Testis (tissue), 3 donors: ENCODE data around the gene ESR2. TPM values are rescaled to one million over a fixed set of nuclear protein-coding genes. Genes with fewer than 3 reads are reported as not detected.

Experiments used
- DNase-seq: peaks from one replicate; pipeline ENCODE4 v3.0.0-alpha.2; 2019
- H3K27ac ChIP-seq, 2 donors: fragments of 200-600 bp; sonication (generic); one replicate each; pipeline ENCODE4 v1.5.1; 2019
- H3K27me3 ChIP-seq: fragments of 200-600 bp; sonication (generic); one replicate; pipeline ENCODE4 v1.5.1; 2019
- H3K36me3 ChIP-seq: fragments of 200-600 bp; sonication (generic); one replicate; pipeline ENCODE4 v1.5.1; 2017; ENCODE audit warnings: low read depth; ENCODE audit errors: missing control alignments
- H3K4me1 ChIP-seq: fragments of 200-600 bp; sonication (generic); one replicate; pipeline ENCODE4 v1.5.1; 2019
- H3K4me3 ChIP-seq, 2 donors: fragments of 200-600 bp; sonication (generic); one replicate each; pipeline ENCODE4 v1.5.1; 2017 to 2019
- H3K9me3 ChIP-seq: fragments of 200-600 bp; sonication (generic); one replicate; pipeline ENCODE4 v1.5.1; 2017
- CTCF ChIP-seq, 3 experiments: fragments of 450-650 bp in 2 of 3; fragments of 200-600 bp in 1 of 3; sonication (generic) in 1 of 3; IDR thresholded peaks; one replicate each; pipeline ENCODE4 v1.5.1; 2016 to 2019; ENCODE audit warnings: antibody characterized with exemption in 3 of 3, mild to moderate bottlenecking in 2 of 3, moderate library complexity in 1 of 3
- POLR2A ChIP-seq: fragments of 450-650 bp; IDR thresholded peaks from one replicate; pipeline ENCODE4 v1.6.1; 2017; ENCODE audit warnings: antibody characterized with exemption, mild to moderate bottlenecking, moderate library complexity
- WGBS, 2 donors: methylation state at CpG; one replicate each; pipeline ENCODE4 v1.1.5; 2018; 5-methylcytosine and 5-hydroxymethylcytosine counted together
- intact Hi-C: fragments of 100-400 bp; cut with DNase I; formaldehyde crosslinking; loops from one replicate; pipeline ENCODE4 v1.15.1; 2023; ENCODE audit warnings: low total_unique reads
- polyA plus RNA-seq: library from polyadenylated mRNA; stranded (reverse); fragments of 350-450 nt; fragmentation: Illumina TruSeq; extraction: RNeasy Lipid Tissue Mini Kit (QIAGEN cat#74804); gene quantifications from one replicate; pipeline ENCODE4 v1.2.3, GENCODE V29; 2014; ENCODE audit warnings: low read depth, low replicate concordance; ENCODE audit not compliant: insufficient read depth
- total RNA-seq, 2 donors: library from RNA; depleted of rRNA; stranded (reverse); fragments of >200 nt; gene quantifications; one replicate each; pipeline ENCODE4 v1.2.3, GENCODE V29; 2016

ESR2 gene
- total and polyA plus RNA-seq, 3 donors from 2014 or later: 17.2 to 33.3 (median 19.8) TPM

DNA sequence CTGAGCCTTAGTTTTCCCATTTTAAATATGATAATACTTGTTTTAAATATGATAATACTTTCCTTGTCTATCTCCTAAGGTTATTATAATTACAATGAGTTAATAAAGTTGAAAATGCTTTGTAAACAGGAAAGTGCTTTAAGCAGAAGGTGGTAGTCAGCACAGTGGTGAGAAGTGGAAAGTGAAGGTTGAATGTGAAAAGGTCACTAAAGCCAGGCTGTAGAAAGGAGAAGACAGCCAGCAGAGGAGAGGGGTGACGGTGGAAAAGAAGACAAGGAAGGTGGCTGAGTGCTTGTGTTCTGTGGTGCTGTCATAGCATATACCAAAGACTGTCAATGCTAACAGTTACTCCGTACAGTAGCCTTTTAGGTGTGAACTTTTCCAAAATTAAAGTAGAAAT lies 117.8 kb downstream of the ESR2 start:
- intact Hi-C loops: no loop called here
- no peaks in the 10 kb centered on the region for H3K36me3 ChIP-seq

DNA sequence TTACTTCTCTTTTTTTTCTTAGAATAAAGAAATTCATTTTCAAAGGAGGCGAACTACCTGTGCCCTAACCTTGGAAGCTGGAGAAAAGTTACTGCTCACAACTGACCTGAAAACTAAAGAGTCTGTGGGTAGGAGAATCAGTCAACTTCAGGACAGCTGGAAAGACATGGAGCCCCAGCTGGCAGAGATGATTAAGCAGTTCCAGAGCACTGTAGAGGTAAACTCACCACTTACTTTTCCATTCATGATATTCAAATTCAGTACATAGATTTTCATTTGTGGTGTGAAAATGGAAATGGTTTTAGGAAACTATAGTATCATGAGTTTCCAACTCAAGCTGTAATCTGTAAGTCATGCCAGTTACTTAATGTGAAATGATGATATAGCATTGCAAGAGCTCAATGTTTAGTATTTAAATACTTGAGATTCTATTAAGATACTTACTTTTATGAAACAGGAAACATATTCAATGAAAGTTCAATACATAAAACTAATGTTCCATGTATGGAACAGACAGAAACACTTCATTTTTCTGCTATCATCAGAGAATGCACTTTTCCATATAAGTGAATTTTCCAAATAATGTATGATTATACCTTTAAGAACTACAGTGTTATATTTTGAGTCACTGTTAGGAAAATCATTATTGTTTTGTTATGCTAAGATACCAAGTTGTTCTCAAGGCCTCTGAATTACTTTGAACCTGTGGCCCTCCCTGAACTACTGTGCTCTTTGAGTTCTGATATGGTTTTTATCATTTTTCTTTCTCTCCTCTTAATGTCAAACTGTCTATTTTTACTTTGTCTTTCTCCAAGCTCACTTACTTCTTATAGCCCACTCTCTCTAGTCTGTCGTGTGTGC lies 119.0 kb downstream of the ESR2 start:
- Histone ChIP-seq H3K36me3 (no peaks in the 10 kb centered on the region), H3K4me1 (no peaks in the 10 kb centered on the region), H3K9me3 (no peaks in the 10 kb centered on the region), H3K4me3 (no peak overlapping the region), H3K27me3 (no peaks in the 10 kb centered on the region), H3K27ac (peak overlapping the region in 1 of 2 donors; percentile 16)
- TF ChIP-seq POLR2A (no peak), CTCF (IDR thresholded peaks at IDR 0.05) (no peak)
- 79 to 87% methylated on average over 2 of the region's 2 CpGs for WGBS, 2 donors
- DNase-seq: no peak
- intact Hi-C loops: no loop called here

More for the DNA sequence above, 117.8 kb downstream of the ESR2 start:
- no peak for DNase-seq
- H3K27me3 ChIP-seq: no peaks in the 10 kb centered on the region
- H3K4me3 ChIP-seq: no peak overlapping the region
- 93% methylated on average over 2 of the region's 2 CpGs for whole genome bisulfite sequencing, 2 donors
- no peaks in the 10 kb centered on the region for H3K9me3 ChIP-seq
- TF ChIP-seq CTCF (IDR thresholded peaks at IDR 0.05): no peak
- TF ChIP-seq POLR2A: no peak
- no peaks in the 10 kb centered on the region for H3K4me1 ChIP-seq
- H3K27ac ChIP-seq: no peak overlapping the region

GRCh38 chr14:64170181-64170580 lies 124.0 kb downstream of the ESR2 start:
- no peak for TF ChIP-seq POLR2A
- no peak for TF ChIP-seq CTCF (IDR thresholded peaks at IDR 0.05)
- no peak for DNase-seq
- Histone ChIP-seq H3K27ac (no peak overlapping the region), H3K9me3 (no peaks in the 10 kb centered on the region), H3K36me3 (no peaks in the 10 kb centered on the region), H3K27me3 (no peaks in the 10 kb centered on the region), H3K4me1 (peaks cover 5% of the 10 kb centered on the region), H3K4me3 (no peak overlapping the region)
- 95 to 96% methylated on average over 8 of the region's 8 CpGs for WGBS, 2 donors
- intact Hi-C loops: no loop called here

- H3K27ac ChIP-seq: peak overlapping the region; percentile 10 to 71
- H3K27me3 ChIP-seq: no peaks in the 10 kb centered on the region
- peaks cover 16% of the 10 kb centered on the region for H3K4me1 ChIP-seq
- TF ChIP-seq CTCF (IDR thresholded peaks at IDR 0.05) (no peak), POLR2A (no peak)
- no peaks in the 10 kb centered on the region for H3K9me3 ChIP-seq
- intact Hi-C loops: no loop called here
- no peak for DNase-seq
- H3K36me3 ChIP-seq: no peaks in the 10 kb centered on the region
- no peak overlapping the region for H3K4me3 ChIP-seq
- 88 to 93% methylated on average over 3 of the region's 3 CpGs for WGBS, 2 donors
These were observed 134.6 kb downstream of the ESR2 start for GRCh38 chr14:64159588-64159987.

DNA sequence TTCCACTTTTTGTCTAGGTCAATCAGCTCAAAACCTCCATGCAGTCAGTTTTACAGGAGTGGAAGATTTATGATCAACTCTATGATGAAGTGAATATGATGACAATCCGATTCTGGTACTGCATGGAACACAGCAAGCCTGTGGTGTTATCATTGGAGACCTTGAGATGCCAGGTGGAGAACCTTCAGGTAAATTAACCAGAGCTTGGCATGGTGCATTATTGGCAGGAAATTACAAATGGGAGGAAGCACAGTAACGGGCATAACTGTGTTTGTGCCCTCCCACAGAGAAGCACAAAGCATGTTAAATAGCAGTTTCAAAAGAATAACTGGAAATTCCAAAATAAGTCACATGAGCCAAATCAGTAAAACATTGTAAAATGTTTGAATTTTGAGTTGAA lies 135.6 kb downstream of the ESR2 start:
- Histone ChIP-seq H3K36me3 (no peaks in the 10 kb centered on the region), H3K27ac (peak overlapping the region in 1 of 2 donors; percentile 1), H3K9me3 (no peaks in the 10 kb centered on the region), H3K27me3 (no peaks in the 10 kb centered on the region), H3K4me1 (peaks cover 16% of the 10 kb centered on the region), H3K4me3 (no peak overlapping the region)
- intact Hi-C loops: no loop called here
- TF ChIP-seq CTCF (IDR thresholded peaks at IDR 0.05) (no peak), POLR2A (no peak)
- 52 to 67% methylated on average over 2 of the region's 2 CpGs for WGBS, 2 donors
- no peak for DNase-seq
